ENCODE results near the gene PHF14.

GRCh38 chr7:10930551-10930950 is 43.1 kb upstream of the PHF14 start:
- TF ChIP-seq EP300 (conservative IDR thresholded peaks at IDR 0.05; ENCODE audit: poor library complexity, severe bottlenecking) (no peak), CTCF (IDR thresholded peaks at IDR 0.05; ENCODE audit: poor library complexity, severe bottlenecking) (no peak), REST (IDR thresholded peaks at IDR 0.05; ENCODE audit: borderline replicate concordance) (no peak), EZH2 (IDR thresholded peaks at IDR 0.05; ENCODE audit: borderline replicate concordance, insufficient read depth, low read length, poor library complexity, severe bottlenecking) (no peak), RAD21 (conservative IDR thresholded peaks at IDR 0.05) (no peak), SMC3 (conservative IDR thresholded peaks at IDR 0.05; ENCODE audit: poor library complexity) (no peak), TAF1 (IDR thresholded peaks at IDR 0.05; ENCODE audit: low read depth) (no peak)
